PFSK-1 (cell line): ENCODE results near the gene MCUB.

Experiments
- FOXP2 ChIP-seq: optimal IDR thresholded peaks from 2 replicates; pipeline ENCODE3; 2011; ENCODE audit warnings: borderline replicate concordance, control low read depth, inconsistent platforms; ENCODE audit not compliant: insufficient read depth; ENCODE audit errors: extremely low read length, extremely low read depth
- POLR2AphosphoS5 ChIP-seq: IDR thresholded peaks from 2 replicates; pipeline ENCODE4 v1.6.1; 2012; ENCODE audit warnings: low read depth, mild to moderate bottlenecking, control low read depth, low read length, moderate library complexity
- REST ChIP-seq, 2 experiments: IDR thresholded peaks; 2 replicates each; pipeline versions ENCODE4 v1.6.1 to v1.8.0; 2011 to 2012; ENCODE audit warnings: low read depth in 2 of 2, low read length in 2 of 2, control low read depth in 1 of 2, inconsistent platforms in 1 of 2, mild to moderate bottlenecking in 1 of 2, moderate library complexity in 1 of 2; ENCODE audit not compliant: insufficient read depth in 1 of 2
- SIN3A ChIP-seq: IDR thresholded peaks from 2 replicates; pipeline ENCODE4 v1.6.1; 2012; ENCODE audit warnings: mild to moderate bottlenecking, low read length, moderate library complexity, borderline replicate concordance; ENCODE audit not compliant: insufficient read depth
- TAF1 ChIP-seq: IDR thresholded peaks from 2 replicates; pipeline ENCODE4 v1.6.1; 2012; ENCODE audit warnings: low read length, control low read depth, borderline replicate concordance; ENCODE audit not compliant: insufficient read depth

MCUB gene

GRCh38 chr4:109545401-109545800 is 14.6 kb upstream of the MCUB start:
- TF ChIP-seq SIN3A (no peak), FOXP2 (no peak), TAF1 (no peak)

GRCh38 chr4:109547394-109547793 is 12.7 kb upstream of the MCUB start:
- TF ChIP-seq FOXP2 (no peak), REST (IDR thresholded peaks at IDR 0.05; ENCODE audit: insufficient read depth in 1 of 2, low read depth in 2 of 2, low read length in 2 of 2) (no peak), TAF1 (no peak), POLR2AphosphoS5 (no peak)

GRCh38 chr4:109548655-109549054 is 11.4 kb upstream of the MCUB start:
- TF ChIP-seq SIN3A = no peak
- TF ChIP-seq FOXP2 = no peak
- TF ChIP-seq REST (IDR thresholded peaks at IDR 0.05; ENCODE audit: insufficient read depth in 1 of 2, low read depth in 2 of 2, low read length in 2 of 2) = no peak
- no peak for TF ChIP-seq TAF1
- no peak for TF ChIP-seq POLR2AphosphoS5

GRCh38 chr4:109552237-109552636 is 7.8 kb upstream of the MCUB start:
- TF ChIP-seq POLR2AphosphoS5 (no peak), TAF1 (no peak), REST (IDR thresholded peaks at IDR 0.05; ENCODE audit: insufficient read depth in 1 of 2, low read depth in 2 of 2, low read length in 2 of 2) (no peak), FOXP2 (no peak), SIN3A (no peak)

GRCh38 chr4:109553130-109553529 is 6.9 kb upstream of the MCUB start:
- no peak for TF ChIP-seq TAF1
- no peak for TF ChIP-seq POLR2AphosphoS5
- TF ChIP-seq SIN3A = no peak
- no peak for TF ChIP-seq REST (IDR thresholded peaks at IDR 0.05; ENCODE audit: insufficient read depth in 1 of 2, low read depth in 2 of 2, low read length in 2 of 2)
- TF ChIP-seq FOXP2 = no peak
